ENCODE data around the gene PRKCE.

The PRKCE gene

DNA sequence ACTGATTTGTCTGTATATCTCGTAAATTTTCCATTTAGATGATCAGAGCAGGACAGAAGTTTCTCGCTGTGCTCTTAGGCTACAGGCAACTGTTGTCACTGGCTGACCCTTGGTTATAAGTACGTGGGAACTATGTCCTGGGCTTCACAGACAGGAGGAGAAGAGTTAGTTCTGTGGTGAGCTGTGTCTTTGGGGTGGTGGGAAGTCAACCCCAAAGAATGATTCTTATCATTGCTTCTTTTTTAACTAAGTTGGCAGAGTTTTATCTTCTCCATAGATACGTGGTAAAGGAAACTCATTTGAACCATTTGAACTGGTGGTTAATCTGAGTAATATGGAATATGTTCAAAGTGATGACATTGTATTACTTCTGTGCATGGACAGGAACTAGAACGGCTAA is 415.1 kb downstream of the PRKCE start:
- Histone ChIP-seq H3K4me1 (ENCODE audit: control insufficient read depth in 2 of 2, insufficient read depth in 2 of 2, low read length in 2 of 2) (peaks cover 3 to 4% of the 10 kb centered on the region in 2 donors), H3K9me3 (ENCODE audit: control insufficient read depth in 2 of 2, low read length in 2 of 2) (no peaks in the 10 kb centered on the region), H3K36me3 (ENCODE audit: control insufficient read depth in 2 of 2, insufficient read depth in 2 of 2, low read length in 2 of 2) (no peaks in the 10 kb centered on the region), H3K4me3 (ENCODE audit: low read length in 2 of 2) (no peak overlapping the region), H3K27me3 (ENCODE audit: control insufficient read depth in 2 of 2, insufficient read depth in 2 of 2, low read length in 2 of 2) (no peaks in the 10 kb centered on the region), H3K9ac (ENCODE audit: low read depth in 1 of 2, low read length in 2 of 2) (no peak overlapping the region), H3K27ac (ENCODE audit: low read depth in 2 of 2, low read length in 2 of 2) (no peak overlapping the region)

DNA sequence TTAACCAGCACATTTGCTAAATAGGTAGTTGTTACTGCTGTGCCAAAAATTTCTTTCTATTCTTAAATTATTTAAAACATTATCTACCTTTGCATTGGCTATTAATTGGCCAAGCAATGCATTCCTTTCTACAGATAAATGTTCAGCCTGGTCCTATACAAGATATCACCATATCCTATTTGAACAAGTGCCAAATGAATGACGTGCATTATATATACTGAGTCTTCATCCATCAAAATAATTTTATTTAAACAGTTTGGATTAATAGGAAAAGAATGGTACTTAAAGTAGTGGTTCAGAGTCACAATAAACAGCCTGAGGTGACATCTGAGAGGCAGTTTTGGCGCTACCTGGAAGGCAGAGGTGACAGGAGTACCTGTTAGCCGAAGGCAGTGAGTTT is 415.6 kb downstream of the PRKCE start:
- no peak overlapping the region for H3K4me3 ChIP-seq (ENCODE audit: low read length in 2 of 2)
- H3K4me1 ChIP-seq (ENCODE audit: control insufficient read depth in 2 of 2, insufficient read depth in 2 of 2, low read length in 2 of 2) = peaks cover 3 to 4% of the 10 kb centered on the region in 2 donors
- no peaks in the 10 kb centered on the region for H3K9me3 ChIP-seq (ENCODE audit: control insufficient read depth in 2 of 2, low read length in 2 of 2)
- no peak overlapping the region for H3K9ac ChIP-seq (ENCODE audit: low read depth in 1 of 2, low read length in 2 of 2)
- H3K27ac ChIP-seq (ENCODE audit: low read depth in 2 of 2, low read length in 2 of 2) = no peak overlapping the region
- no peaks in the 10 kb centered on the region for H3K36me3 ChIP-seq (ENCODE audit: control insufficient read depth in 2 of 2, insufficient read depth in 2 of 2, low read length in 2 of 2)
- H3K27me3 ChIP-seq (ENCODE audit: control insufficient read depth in 2 of 2, insufficient read depth in 2 of 2, low read length in 2 of 2) = no peaks in the 10 kb centered on the region

DNA sequence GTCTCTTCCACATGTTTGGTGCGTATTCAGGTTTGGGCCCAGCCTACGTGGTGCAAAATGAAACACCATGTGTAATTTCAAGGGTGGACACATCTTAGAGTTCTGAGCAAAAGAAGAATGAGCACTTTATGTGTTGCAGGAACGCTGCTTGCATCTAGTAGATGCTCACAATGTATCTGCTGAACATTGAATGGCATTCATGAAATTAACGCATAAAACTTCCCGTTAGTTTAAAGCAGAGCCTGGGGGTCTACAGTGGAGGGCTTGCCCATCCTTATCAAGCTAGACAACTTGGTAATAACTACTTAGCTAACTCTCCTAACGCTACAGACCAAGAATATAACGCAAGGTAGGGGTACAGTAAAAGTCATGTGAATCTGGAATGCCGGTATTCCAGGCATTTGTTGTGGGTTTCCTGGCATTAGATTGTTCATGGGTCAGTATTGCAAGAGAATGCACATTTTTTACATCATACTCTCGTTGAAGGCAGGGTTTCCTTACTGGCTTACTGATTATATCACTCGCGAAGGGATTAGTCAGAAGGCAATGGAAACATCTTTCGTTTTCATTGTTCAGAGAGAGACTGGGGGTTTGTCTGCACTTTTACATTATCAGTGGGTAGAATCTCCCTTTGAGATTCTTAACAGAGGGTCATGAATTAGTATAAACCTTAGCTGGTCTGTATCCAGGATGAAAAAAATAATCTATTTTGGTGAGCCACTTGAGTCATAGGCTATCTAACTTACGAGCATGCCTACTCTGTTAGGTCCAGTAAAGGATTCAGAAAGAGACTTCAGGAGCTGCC is 416.2 kb downstream of the PRKCE start:
- no peak overlapping the region for H3K4me3 ChIP-seq (ENCODE audit: low read length in 2 of 2)
- peaks cover 3 to 4% of the 10 kb centered on the region in 2 donors for H3K4me1 ChIP-seq (ENCODE audit: control insufficient read depth in 2 of 2, insufficient read depth in 2 of 2, low read length in 2 of 2)
- no peaks in the 10 kb centered on the region for H3K9me3 ChIP-seq (ENCODE audit: control insufficient read depth in 2 of 2, low read length in 2 of 2)
- no peaks in the 10 kb centered on the region for H3K27me3 ChIP-seq (ENCODE audit: control insufficient read depth in 2 of 2, insufficient read depth in 2 of 2, low read length in 2 of 2)
- no peaks in the 10 kb centered on the region for H3K36me3 ChIP-seq (ENCODE audit: control insufficient read depth in 2 of 2, insufficient read depth in 2 of 2, low read length in 2 of 2)
- no peak overlapping the region for H3K27ac ChIP-seq (ENCODE audit: low read depth in 2 of 2, low read length in 2 of 2)
- H3K9ac ChIP-seq (ENCODE audit: low read depth in 1 of 2, low read length in 2 of 2) = no peak overlapping the region

DNA sequence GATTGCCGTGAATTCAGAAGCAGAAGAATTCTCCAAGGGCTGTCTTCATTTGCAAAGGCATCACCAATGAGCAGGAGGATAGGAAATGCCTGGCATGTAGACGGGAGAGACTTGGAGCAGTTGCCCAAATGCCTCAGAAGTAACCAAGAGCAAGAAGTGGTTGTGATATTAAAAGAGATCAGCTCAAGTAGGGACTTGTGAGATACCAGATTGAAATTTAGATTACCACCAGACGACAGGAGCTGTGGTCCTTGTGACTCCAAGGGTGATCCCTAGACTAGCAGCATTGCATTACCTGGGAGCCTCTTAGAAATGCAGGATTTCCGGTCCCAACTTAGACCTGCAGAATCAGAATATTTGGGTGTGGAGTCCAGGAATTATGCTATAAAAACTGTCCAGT is 417.2 kb downstream of the PRKCE start:
- H3K27me3 ChIP-seq (ENCODE audit: control insufficient read depth in 2 of 2, insufficient read depth in 2 of 2, low read length in 2 of 2) = no peaks in the 10 kb centered on the region
- H3K27ac ChIP-seq (ENCODE audit: low read depth in 2 of 2, low read length in 2 of 2) = no peak overlapping the region
- no peak overlapping the region for H3K4me3 ChIP-seq (ENCODE audit: low read length in 2 of 2)
- H3K9me3 ChIP-seq (ENCODE audit: control insufficient read depth in 2 of 2, low read length in 2 of 2) = no peaks in the 10 kb centered on the region
- H3K36me3 ChIP-seq (ENCODE audit: control insufficient read depth in 2 of 2, insufficient read depth in 2 of 2, low read length in 2 of 2) = no peaks in the 10 kb centered on the region
- no peaks in the 10 kb centered on the region for H3K4me1 ChIP-seq (ENCODE audit: control insufficient read depth in 2 of 2, insufficient read depth in 2 of 2, low read length in 2 of 2)
- H3K9ac ChIP-seq (ENCODE audit: low read depth in 1 of 2, low read length in 2 of 2) = no peak overlapping the region

DNA sequence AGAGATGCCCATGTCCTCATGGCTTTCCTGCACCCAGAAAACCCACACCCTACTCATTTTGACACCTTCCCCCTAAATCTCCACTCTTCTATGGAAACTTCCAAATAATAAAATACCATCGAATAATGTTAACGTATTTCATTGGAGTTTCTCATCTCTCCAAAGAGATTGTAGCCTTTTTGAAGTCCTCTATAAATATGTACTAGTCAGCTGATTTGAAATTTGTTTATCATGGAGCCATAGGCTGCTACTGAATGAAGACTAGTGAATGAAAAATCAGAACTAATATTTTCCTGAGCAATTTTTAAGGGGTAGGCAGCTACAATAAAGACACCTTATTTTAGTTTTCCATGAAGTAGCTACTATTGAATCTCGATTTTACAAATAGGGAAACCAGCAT is 419.6 kb downstream of the PRKCE start:
- H3K36me3 ChIP-seq (ENCODE audit: control insufficient read depth in 2 of 2, insufficient read depth in 2 of 2, low read length in 2 of 2) = no peaks in the 10 kb centered on the region
- H3K4me3 ChIP-seq (ENCODE audit: low read length in 2 of 2) = no peak overlapping the region
- H3K9ac ChIP-seq (ENCODE audit: low read depth in 1 of 2, low read length in 2 of 2) = no peak overlapping the region
- no peaks in the 10 kb centered on the region for H3K9me3 ChIP-seq (ENCODE audit: control insufficient read depth in 2 of 2, low read length in 2 of 2)
- H3K4me1 ChIP-seq (ENCODE audit: control insufficient read depth in 2 of 2, insufficient read depth in 2 of 2, low read length in 2 of 2) = no peaks in the 10 kb centered on the region
- H3K27me3 ChIP-seq (ENCODE audit: control insufficient read depth in 2 of 2, insufficient read depth in 2 of 2, low read length in 2 of 2) = no peaks in the 10 kb centered on the region
- no peak overlapping the region for H3K27ac ChIP-seq (ENCODE audit: low read depth in 2 of 2, low read length in 2 of 2)

DNA sequence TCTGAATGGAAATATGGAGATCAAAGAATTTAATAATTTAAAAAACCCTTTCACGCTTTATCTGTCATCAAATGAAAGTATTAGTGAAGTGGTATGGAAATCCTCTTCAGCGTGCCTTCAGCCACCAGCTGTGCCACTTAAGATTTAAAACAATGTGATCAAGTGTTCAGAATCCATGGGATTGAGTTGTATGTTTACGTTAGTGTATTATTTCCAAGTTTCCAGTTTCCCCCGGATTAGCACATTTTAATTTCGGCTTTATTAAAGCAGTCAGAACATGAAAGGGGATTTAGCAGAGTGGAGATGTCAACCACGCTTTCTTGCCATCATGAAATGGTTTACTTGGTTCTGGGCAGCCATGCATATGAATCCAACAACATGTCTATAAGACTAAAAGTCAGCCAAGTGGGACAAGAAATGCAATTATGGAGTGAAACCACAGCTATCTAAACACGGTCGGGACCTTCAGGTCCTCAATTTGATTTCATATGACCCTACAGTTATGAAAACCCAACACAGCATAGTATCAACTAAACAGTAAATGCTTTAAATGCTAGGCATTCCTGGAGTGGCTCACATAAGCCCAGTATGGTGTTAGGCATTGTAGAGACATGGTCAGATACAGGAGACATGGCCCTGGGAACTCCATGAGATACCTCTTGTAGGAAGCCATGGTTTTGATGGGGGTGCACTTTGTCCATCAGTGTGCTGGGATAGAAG is 420.8 kb downstream of the PRKCE start:
- Histone ChIP-seq H3K27me3 (ENCODE audit: control insufficient read depth in 2 of 2, insufficient read depth in 2 of 2, low read length in 2 of 2) (no peaks in the 10 kb centered on the region), H3K36me3 (ENCODE audit: control insufficient read depth in 2 of 2, insufficient read depth in 2 of 2, low read length in 2 of 2) (no peaks in the 10 kb centered on the region), H3K4me1 (ENCODE audit: control insufficient read depth in 2 of 2, insufficient read depth in 2 of 2, low read length in 2 of 2) (no peaks in the 10 kb centered on the region), H3K4me3 (ENCODE audit: low read length in 2 of 2) (no peak overlapping the region), H3K9ac (ENCODE audit: low read depth in 1 of 2, low read length in 2 of 2) (no peak overlapping the region), H3K9me3 (ENCODE audit: control insufficient read depth in 2 of 2, low read length in 2 of 2) (no peaks in the 10 kb centered on the region), H3K27ac (ENCODE audit: low read depth in 2 of 2, low read length in 2 of 2) (no peak overlapping the region)

DNA sequence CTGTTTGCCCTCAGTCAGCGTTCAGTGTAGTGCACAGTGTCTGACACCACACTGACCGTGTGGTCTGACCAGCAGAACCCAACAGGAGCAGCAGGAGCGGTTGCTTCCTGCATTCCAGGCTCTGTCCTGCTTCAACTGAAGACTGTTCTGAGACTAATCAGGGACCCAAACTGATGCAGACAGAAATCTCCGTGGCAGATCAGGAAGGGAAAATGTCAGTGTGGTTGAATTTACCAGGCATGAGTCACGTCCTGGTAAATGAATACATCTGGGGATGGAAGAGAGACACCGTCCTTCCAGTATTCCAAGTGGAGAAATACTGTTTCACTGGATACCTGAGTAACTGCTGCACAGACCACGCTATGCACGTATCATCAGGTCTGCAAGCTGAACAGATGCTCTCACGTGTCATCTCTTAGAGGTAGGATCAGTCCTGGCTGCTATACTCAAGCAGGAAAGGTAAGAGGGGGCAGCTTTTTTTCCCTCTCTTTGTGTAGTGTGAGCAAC is 422.1 kb downstream of the PRKCE start:
- H3K4me3 ChIP-seq (ENCODE audit: low read length in 2 of 2) = no peak overlapping the region
- no peak overlapping the region for H3K9ac ChIP-seq (ENCODE audit: low read depth in 1 of 2, low read length in 2 of 2)
- no peak overlapping the region for H3K27ac ChIP-seq (ENCODE audit: low read depth in 2 of 2, low read length in 2 of 2)
- no peaks in the 10 kb centered on the region for H3K36me3 ChIP-seq (ENCODE audit: control insufficient read depth in 2 of 2, insufficient read depth in 2 of 2, low read length in 2 of 2)
- H3K27me3 ChIP-seq (ENCODE audit: control insufficient read depth in 2 of 2, insufficient read depth in 2 of 2, low read length in 2 of 2) = no peaks in the 10 kb centered on the region
- no peaks in the 10 kb centered on the region for H3K9me3 ChIP-seq (ENCODE audit: control insufficient read depth in 2 of 2, low read length in 2 of 2)
- H3K4me1 ChIP-seq (ENCODE audit: control insufficient read depth in 2 of 2, insufficient read depth in 2 of 2, low read length in 2 of 2) = no peaks in the 10 kb centered on the region

DNA sequence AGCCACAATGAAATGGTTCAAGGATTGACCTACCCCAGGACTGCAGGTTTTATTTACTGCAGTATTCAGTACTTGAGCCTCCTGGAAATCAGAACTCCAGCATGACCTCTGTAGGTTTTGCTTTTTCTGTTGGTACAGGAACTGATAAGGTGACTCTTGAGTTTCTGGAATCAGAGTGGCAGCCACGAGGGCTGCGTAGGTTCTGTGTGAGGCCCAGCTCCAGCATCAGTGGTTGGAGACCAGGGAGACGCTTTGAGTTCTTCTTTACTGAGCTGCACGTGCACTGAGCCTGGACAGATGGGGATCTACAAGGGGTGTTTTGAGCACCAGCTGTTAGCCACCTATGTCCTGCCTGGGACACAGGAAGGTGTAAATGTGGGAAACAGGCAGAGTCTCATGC is 423.0 kb downstream of the PRKCE start:
- H3K27ac ChIP-seq (ENCODE audit: low read depth in 2 of 2, low read length in 2 of 2) = no peak overlapping the region
- no peak overlapping the region for H3K4me3 ChIP-seq (ENCODE audit: low read length in 2 of 2)
- H3K4me1 ChIP-seq (ENCODE audit: control insufficient read depth in 2 of 2, insufficient read depth in 2 of 2, low read length in 2 of 2) = no peaks in the 10 kb centered on the region

DNA sequence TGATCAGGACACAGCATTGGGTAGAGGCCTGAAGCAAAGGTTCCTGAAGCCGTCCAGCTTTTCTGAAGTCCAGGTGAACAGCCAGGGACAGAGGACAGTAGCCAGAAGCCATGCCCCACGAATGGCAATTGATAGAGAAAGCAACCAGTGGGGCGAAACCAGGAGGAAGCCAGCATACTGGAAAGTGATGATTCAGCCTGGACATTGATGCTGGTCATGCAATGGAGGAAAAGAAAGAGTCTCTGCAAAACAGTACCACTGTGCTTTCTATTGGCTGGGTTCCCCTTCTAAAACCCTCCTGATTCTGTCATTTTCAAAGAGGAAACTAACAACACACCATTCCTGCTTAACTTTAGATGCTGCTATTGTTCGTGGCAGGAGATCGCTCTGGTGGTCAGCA is 424.4 kb downstream of the PRKCE start:
- Histone ChIP-seq H3K4me3 (ENCODE audit: low read length in 2 of 2) (no peak overlapping the region), H3K9me3 (ENCODE audit: control insufficient read depth in 2 of 2, low read length in 2 of 2) (no peaks in the 10 kb centered on the region), H3K27me3 (ENCODE audit: control insufficient read depth in 2 of 2, insufficient read depth in 2 of 2, low read length in 2 of 2) (no peaks in the 10 kb centered on the region), H3K4me1 (ENCODE audit: control insufficient read depth in 2 of 2, insufficient read depth in 2 of 2, low read length in 2 of 2) (no peaks in the 10 kb centered on the region), H3K27ac (ENCODE audit: low read depth in 2 of 2, low read length in 2 of 2) (no peak overlapping the region), H3K9ac (ENCODE audit: low read depth in 1 of 2, low read length in 2 of 2) (no peak overlapping the region), H3K36me3 (ENCODE audit: control insufficient read depth in 2 of 2, insufficient read depth in 2 of 2, low read length in 2 of 2) (no peaks in the 10 kb centered on the region)

More for the DNA sequence above, 423.0 kb downstream of the PRKCE start:
- H3K36me3 ChIP-seq (ENCODE audit: control insufficient read depth in 2 of 2, insufficient read depth in 2 of 2, low read length in 2 of 2) = no peaks in the 10 kb centered on the region
- no peaks in the 10 kb centered on the region for H3K9me3 ChIP-seq (ENCODE audit: control insufficient read depth in 2 of 2, low read length in 2 of 2)
- H3K9ac ChIP-seq (ENCODE audit: low read depth in 1 of 2, low read length in 2 of 2) = no peak overlapping the region
- no peaks in the 10 kb centered on the region for H3K27me3 ChIP-seq (ENCODE audit: control insufficient read depth in 2 of 2, insufficient read depth in 2 of 2, low read length in 2 of 2)

DNA sequence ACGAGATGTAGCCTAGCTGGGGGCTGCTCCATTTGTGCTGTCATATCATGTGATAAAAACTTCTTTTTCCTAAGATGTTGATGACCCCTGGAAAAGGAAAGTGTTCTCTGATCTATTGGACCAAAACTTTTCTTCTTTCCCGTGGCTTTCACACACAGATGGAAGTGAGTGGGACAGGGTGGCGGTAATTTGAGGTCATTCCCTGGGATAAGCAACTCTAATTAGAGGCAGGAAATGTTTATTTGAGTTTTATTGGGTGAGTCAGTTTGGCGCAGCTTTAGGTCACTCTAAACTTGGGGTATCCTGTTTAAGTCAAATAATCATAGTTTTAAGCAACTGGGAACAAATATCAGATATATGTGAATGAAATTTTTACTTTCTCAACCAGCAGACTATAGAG is 424.8 kb downstream of the PRKCE start:
- H3K27ac ChIP-seq (ENCODE audit: low read depth in 2 of 2, low read length in 2 of 2) = no peak overlapping the region
- no peaks in the 10 kb centered on the region for H3K4me1 ChIP-seq (ENCODE audit: control insufficient read depth in 2 of 2, insufficient read depth in 2 of 2, low read length in 2 of 2)
- no peaks in the 10 kb centered on the region for H3K9me3 ChIP-seq (ENCODE audit: control insufficient read depth in 2 of 2, low read length in 2 of 2)
- H3K27me3 ChIP-seq (ENCODE audit: control insufficient read depth in 2 of 2, insufficient read depth in 2 of 2, low read length in 2 of 2) = no peaks in the 10 kb centered on the region
- H3K36me3 ChIP-seq (ENCODE audit: control insufficient read depth in 2 of 2, insufficient read depth in 2 of 2, low read length in 2 of 2) = no peaks in the 10 kb centered on the region
- H3K9ac ChIP-seq (ENCODE audit: low read depth in 1 of 2, low read length in 2 of 2) = no peak overlapping the region
- H3K4me3 ChIP-seq (ENCODE audit: low read length in 2 of 2) = no peak overlapping the region
